Epidermal melanocyte (primary cell): ENCODE data around the gene DBH.

ENCODE experiments used
- DNase-seq: peaks from one replicate; pipeline ENCODE4 v3.0.0; 2011; ENCODE audit warnings: low spot score; ENCODE audit not compliant: insufficient read length

Gene DBH

DNA sequence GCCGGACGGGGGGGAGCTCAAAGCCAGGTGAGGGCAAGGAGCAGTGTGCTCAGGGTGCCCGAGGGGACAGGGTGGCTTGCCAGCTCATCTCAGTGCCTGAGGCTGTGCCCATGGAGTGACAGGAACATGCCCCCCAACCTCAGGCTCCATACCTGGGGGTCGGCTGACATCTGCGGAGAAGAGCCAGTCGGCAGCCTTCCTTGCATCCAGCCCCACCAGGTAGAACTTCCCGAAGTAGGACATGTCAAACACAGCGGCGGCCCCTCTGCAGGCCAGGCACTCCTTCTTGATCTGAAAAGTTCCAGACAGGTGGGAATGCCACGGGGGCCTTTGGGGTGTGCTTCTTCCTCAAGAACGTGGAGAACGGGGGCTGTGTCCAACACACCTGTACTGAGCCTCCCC lies 59.9 kb downstream of the DBH start:
- no peak for DNase-seq

DNA sequence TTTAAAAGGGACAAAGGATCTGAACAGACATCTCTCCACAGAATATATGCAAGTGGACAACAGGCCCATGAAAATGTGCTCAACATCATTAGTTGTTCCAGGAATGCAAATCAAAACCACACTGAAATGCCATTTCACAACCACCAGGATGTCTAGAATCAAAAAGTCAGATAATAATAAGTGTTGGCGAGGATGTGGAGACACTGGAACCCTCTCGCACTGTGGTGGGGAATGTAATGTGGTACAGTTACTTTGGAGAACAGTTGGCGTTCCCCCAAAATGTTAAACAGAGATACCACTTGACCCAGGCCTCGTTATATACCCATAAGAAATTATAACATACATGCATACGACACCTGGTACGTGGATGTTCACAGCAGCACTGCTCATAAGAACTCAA lies 63.4 kb downstream of the DBH start:
- no peak for DNase-seq

DNA sequence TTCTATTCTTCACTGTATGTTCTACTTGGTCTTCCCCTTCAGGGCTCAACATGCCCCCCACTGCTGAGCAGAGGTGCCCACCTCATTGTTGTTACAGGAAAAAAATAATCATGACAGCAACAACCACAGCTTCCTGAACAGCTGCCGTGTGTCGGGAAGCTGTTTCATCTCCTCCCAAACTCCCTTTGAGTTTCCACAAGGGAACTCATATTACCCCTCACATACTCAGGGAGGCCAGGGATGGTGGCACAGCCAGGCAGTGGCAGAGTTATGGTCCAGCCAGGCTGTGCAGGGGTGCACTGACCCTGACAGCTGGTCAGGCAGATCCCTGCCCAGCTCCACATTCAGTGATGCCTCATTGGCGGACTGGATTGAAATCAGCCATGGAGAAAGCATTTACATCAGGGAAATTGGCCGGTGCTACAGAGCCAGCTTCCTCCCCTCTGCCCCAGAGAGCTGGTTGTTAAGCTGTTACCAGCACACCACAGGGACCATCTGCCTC lies 64.7 kb downstream of the DBH start:
- DNase-seq, result no peak

DNA sequence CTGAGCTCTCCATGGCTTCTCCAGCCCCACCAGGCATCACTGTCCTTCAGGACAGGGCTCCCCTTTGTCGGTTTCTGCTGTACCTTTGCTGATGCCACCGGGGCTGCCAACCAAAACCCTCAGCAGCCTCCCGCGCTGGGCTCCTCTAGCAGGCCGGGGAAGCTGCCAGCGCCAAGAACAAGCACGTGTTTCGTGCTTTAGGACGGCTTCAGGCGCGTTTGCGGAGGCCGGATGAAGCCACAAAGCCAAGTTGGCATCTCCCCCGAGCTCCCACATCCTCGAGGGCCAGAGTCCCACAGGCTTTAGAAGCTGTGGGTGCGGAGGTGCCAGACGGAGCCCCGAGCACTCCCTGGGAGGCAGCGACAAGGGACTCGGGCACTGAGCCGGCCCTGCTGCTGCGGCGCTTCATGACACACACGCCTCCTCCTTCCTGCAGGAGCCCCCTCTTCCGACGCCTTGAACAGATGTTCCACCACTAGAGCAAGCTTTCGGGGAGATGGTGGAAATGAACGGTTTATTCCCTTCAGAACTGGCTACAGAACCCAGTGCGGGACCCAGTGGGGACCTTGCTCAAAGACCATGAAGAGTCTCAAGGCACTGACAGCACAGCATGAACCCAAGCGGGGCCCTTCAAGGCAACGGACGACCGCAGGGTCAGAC lies 65.3 kb downstream of the DBH start:
- DNase-seq, result no peak

DNA sequence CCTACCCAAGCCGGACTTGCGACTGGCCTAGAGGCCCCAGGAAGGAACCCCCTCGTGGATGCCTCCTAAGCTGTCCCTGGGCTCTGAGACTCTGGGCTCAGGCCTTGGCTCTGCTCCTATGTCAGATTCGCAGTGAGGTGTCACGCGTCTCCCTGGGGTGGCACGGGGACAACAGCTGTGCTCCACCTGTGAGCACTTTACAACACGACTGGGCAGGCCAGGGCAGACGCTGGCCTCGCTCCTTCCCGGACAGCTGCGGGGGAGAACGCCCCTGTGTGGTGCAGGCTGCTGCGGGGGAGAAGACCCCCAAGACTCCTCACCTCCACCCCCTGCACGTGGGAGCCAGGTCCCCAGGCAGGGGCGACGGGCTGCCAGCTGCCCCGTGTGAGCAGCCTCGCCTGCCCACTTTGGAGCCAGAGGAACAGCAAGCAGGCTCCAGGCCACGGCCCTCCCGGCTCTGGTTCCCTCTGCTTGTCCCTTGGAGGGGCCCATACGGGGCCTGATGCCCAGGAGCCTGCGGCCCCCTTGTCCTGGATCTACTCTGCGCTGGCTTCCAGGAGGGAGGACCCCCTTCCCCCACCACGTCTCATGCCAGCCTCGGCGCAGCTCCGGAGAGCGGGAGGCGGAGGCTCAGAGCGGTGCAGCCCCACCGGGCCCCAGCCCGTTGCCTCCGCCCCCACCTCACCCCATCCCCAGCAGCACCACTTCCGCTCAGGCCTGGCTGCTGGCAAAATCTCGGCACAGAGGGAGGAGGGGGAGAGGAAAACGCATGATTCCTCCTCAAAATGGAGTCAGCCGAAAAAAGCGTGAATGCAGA lies 66.0 kb downstream of the DBH start:
- DNase-seq, result no peak

DNA sequence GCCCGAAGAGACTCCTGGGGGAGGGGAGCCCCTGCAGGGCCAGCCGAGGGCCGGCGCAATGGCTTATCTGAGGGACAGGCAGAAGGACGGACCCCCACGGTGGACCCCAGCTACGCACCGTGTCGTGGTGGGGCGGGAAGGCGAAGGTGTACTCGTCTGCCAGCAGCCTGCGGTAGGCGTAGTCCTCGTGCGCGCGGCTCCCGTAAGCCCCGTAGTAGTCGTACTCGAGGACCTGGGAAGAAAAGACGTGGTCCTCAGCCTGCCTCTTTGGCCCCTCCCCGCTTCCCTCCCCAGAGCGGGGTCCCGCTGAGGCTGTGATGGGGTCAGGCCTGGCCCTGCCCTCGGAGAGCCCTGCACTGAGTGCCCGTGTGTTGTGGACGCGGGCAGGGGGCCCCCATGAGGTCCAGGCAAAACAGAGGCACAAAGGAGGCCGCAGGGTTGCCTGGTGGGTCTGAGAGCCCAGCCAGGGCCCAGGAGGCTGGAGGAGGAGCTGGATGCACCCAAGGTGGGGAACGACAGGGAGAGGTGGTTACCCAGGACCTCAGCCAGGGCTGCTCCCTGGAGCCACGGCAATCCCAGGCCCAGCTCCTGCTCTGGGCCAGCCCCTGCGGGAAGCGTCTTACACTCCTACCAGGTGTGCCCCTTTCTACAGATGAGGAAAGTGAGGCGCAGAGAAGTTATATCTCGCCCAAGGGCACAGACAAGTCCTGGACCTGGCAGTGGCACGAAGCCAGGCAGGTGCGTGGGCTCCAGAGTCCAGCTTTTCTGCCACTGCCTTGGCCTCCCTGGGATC lies 66.8 kb downstream of the DBH start:
- no peak for DNase-seq

DNA sequence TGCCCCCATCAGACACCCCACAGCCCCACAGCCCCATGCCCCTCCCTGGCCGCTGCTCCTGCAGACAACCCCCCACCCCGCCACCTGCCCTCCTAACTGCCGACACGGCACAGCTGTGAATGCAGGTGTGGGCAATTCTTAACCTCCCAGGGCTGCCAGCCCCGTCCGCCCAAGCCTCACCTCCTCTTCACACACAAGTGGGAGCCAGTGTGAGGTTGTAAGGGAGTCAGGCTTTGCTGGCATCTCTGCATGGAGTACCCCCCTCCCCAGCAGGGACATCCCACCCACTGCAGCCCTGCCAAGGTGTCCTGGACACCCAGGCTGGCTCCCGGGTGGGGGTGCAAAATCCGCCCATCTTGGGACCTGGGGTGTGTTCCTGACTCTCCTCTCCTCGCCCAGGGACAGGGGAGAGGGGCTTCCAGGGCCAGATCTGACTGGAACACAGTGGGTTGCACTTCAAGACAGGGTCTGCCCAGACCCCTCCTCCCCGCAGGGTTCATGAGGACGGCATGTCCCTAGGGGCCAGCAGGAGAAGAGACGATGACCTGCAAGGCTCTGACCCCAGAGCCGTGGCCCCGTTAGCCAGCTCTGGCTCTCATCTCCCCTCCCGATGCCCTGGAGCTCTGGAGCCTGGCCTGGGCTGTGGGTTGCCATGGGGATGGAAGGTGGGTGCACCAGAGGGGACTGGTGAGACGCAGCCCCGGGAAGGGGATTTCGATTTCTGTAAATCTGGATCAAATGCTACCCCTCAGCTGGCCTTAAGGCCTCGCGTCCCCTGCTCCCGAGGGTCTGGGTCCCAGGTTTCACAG lies 67.6 kb downstream of the DBH start:
- no peak for DNase-seq

DNA sequence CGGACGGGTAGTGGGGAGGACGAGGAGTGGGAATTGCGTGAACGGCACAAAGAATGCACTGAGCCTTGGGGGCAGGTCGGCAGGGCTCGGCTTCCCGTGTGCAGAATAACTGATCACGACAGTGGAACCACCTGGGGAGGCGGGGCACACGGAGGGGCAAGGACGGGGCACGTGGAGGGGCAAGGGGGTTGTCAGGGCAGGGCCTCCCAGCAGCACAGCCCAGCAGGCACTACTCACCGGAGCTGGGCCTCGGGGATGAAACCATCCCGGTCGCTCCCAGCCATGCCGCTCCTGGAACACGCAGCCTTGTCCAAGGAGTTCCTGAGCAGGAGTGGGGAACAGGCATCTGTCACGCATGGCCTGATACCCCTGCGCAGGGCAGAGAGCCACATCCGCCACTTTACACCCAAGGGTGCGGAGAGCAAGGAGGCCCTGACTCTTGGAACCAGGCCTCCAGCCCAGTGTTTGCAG lies 68.6 kb downstream of the DBH start:
- DNase-seq, result no peak

DNA sequence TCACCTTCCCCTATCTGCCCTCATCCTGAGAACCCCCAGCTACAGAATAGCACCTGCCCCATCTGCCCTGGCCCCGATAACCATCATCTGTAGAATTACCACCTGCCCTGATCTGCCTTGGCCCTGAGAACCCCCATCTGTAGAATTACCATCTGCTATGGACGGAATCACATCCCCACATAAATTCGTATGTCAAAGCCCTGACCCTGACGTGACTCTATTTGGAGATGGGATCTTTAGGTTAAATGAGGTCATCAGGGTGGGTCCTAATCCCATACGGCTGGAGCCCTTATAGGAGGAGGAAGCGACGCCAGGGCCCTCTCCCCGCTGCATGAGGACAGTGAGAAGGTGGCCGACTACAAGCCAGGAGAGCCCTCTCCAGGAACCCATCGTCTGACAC lies 69.4 kb downstream of the DBH start:
- DNase-seq, result no peak

DNA sequence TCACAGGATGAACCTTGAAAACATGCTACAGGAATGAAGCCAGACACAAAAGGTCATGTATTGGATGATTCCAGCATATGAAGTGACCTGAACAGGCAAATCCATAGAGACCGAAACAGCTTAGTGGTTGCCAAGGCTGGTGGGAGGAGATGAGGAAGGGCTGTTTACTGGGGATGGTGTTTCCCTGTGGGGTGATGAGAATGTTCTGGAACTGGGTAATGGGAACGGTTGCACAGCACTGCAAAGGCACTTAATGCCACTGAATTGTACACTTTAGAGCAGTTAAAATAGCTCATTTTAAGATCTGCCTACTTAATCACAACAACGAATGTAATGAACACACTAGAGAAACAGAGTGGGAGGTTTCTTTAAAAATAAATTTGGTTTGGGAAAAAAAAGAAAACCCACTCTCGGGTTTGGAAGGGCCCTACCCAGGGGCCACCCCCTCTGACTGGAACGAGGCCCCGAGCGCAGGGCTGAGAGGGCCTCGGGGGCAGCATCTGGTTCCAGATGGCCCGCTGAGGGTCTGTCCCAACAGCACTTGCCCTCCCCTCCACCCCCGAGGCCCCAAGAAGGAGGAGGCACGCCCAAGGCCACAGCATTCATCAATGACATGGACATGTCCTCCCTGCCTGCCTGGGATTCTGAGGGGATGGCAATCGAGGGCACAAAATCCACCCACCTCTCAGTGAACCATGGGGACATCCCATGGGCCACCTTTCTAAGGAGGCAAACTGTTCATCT lies 70.3 kb downstream of the DBH start:
- no peak for DNase-seq

DNA sequence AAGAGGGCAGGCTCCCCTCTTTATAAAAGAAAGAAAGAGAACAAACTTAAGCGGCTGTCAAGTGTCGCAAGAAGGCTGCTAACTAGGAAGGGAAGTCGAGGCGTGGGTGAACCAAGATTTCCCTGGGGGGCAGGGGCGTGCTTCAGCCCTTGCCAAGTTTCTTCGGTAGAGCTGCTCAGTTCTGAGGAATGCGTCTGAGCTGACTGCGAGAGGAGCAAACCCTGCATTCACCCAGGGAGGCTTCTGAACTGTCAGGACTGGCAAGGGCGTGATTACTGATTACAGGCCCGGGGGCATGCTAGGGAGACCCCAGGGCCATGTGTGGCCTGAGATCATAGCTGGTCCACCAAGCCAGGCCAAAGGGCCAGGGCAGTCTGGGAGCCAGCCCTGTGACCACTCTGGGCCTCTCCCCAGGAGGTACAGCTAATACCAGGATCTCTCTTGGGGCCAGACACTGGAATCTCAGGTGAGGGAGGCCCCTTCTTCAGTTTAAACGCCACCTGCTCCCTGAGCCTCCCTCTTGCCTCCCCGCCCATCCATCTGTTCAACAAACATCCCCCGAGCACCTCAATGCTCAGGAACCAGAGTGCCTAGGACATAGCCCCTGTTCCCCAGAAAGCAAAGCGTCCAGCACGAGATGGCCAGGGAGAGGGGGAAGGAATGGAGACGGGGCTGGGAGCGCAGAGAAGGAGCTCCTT lies 71.1 kb downstream of the DBH start:
- no peak for DNase-seq

DNA sequence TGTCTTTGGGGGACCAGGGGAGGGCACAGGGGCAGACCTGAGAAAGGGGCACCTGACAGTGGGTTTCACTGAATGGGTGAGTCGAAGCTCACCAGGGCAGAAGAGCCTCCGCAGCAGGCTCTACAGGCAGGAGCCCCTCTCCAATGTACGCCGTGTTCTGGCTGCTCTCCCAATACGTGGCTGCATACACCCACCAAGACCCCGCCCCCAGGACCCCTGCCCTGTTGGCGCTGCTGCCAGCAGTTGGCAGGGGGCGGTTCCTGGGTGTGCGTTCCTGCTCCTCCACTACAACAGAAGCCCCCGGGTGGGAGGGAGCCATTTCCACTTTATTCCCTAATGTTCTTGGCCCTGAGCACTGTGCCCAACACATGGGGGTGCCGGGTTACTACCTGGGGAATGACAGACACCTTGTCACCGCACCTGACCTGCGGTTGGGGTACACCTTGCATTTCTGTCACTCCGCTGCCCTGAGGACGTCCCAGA lies 71.6 kb downstream of the DBH start:
- no peak for DNase-seq

DNA sequence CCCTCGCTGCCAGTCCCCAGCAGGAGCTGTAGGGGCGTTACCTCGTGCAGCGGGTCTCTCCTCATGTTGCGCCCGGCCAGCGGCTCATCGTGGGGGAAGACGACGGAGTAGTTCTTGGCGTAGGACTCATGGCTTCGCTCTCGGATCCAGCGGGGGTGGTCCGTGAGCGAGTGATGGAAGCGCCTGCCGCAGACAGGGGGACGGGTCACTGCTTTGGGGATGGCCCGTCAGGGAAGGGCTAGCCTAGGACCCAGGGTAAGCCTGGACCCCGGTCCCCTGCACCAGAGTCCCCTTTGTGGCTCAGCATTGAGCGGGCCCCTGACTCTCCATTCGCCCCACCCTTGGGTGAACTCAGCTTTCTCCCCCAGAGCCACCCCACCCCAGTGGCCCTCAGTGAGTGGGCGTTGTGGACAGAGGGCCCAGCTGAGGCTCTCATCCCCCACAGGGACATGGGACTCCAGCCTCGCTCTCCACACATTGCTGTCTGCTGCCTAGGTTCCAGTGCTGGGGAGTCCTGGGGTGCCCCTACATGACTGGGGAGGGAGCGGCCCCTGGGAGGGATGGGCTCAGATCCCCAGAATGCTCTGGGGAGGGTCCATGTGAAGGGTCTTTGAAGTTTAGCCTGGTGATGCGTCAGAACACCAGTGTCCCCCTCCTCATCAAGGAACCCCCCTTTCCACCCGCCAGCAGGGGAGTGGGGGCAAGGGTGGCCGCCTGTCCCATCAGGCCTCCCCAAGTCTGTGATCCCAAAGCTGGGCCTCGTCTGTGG lies 72.3 kb downstream of the DBH start:
- no peak for DNase-seq
